ENCODE data around the gene AVPR2.

AVPR2 gene

GRCh38 chrX:153913211-153913610 lies 8.7 kb downstream of the AVPR2 start:
- no peak for TF ChIP-seq TOX (CRISPR knock-in tag; IDR thresholded peaks at IDR 0.05; ENCODE audit: borderline replicate concordance)
- no peak for TF ChIP-seq POU6F1 (CRISPR knock-in tag; IDR thresholded peaks at IDR 0.05; ENCODE audit: borderline replicate concordance, low read depth)
- no peak for TF ChIP-seq RARB (CRISPR knock-in tag; IDR thresholded peaks at IDR 0.05)
- no peak for TF ChIP-seq ZFP3 (CRISPR knock-in tag; IDR thresholded peaks at IDR 0.05)
- no peak for TF ChIP-seq ZFP30 (CRISPR knock-in tag; IDR thresholded peaks at IDR 0.05)
- TF ChIP-seq CREB5 (CRISPR knock-in tag; IDR thresholded peaks at IDR 0.05; ENCODE audit: low read depth) = no peak
- no peak for TF ChIP-seq ZC3H10 (CRISPR knock-in tag; IDR thresholded peaks at IDR 0.05)
- TF ChIP-seq PATZ1 (CRISPR knock-in tag; IDR thresholded peaks at IDR 0.05; ENCODE audit: borderline replicate concordance) = no peak
- ATAC-seq = no peak

GRCh38 chrX:153913701-153914100 lies 9.2 kb downstream of the AVPR2 start:
- TF ChIP-seq ARNTL (CRISPR knock-in tag; IDR thresholded peaks at IDR 0.05; ENCODE audit: borderline replicate concordance, low read depth) (no peak), TCF4 (CRISPR knock-in tag; IDR thresholded peaks at IDR 0.05; ENCODE audit: borderline replicate concordance) (no peak), ESRRG (CRISPR knock-in tag; IDR thresholded peaks at IDR 0.05) (no peak), POU6F1 (CRISPR knock-in tag; IDR thresholded peaks at IDR 0.05; ENCODE audit: borderline replicate concordance, low read depth) (no peak), ZFP3 (CRISPR knock-in tag; IDR thresholded peaks at IDR 0.05) (no peak), ZNF565 (CRISPR knock-in tag; conservative IDR thresholded peaks at IDR 0.05; ENCODE audit: low read depth) (no peak), ZC3H10 (CRISPR knock-in tag; IDR thresholded peaks at IDR 0.05) (no peak)
- ATAC-seq = no peak

- no peak for TF ChIP-seq ZFP3 (CRISPR knock-in tag; IDR thresholded peaks at IDR 0.05)
- TF ChIP-seq TCF4 (CRISPR knock-in tag; IDR thresholded peaks at IDR 0.05; ENCODE audit: borderline replicate concordance) = no peak
- no peak for TF ChIP-seq ZC3H10 (CRISPR knock-in tag; IDR thresholded peaks at IDR 0.05)
- TF ChIP-seq ZFP30 (CRISPR knock-in tag; IDR thresholded peaks at IDR 0.05) = no peak
- no peak for TF ChIP-seq ZNF8 (CRISPR knock-in tag; IDR thresholded peaks at IDR 0.05)
- TF ChIP-seq BACH2 (CRISPR knock-in tag; IDR thresholded peaks at IDR 0.05; ENCODE audit: borderline replicate concordance) = no peak
- TF ChIP-seq GLIS3 (CRISPR knock-in tag; IDR thresholded peaks at IDR 0.05) = no peak
- TF ChIP-seq RARB (CRISPR knock-in tag; IDR thresholded peaks at IDR 0.05) = no peak
- no peak for TF ChIP-seq ESRRG (CRISPR knock-in tag; IDR thresholded peaks at IDR 0.05)
- no peak for TF ChIP-seq CREB5 (CRISPR knock-in tag; IDR thresholded peaks at IDR 0.05; ENCODE audit: low read depth)
- TF ChIP-seq OSR1 (CRISPR knock-in tag; IDR thresholded peaks at IDR 0.05) = no peak
- TF ChIP-seq ZNF565 (CRISPR knock-in tag; conservative IDR thresholded peaks at IDR 0.05; ENCODE audit: low read depth) = no peak
- no peak for TF ChIP-seq CSRNP3 (CRISPR knock-in tag; IDR thresholded peaks at IDR 0.05)
- TF ChIP-seq CSDC2 (CRISPR knock-in tag; IDR thresholded peaks at IDR 0.05) = no peak
- no peak for TF ChIP-seq TOX (CRISPR knock-in tag; IDR thresholded peaks at IDR 0.05; ENCODE audit: borderline replicate concordance)
- no peak for TF ChIP-seq ZNF70 (CRISPR knock-in tag; IDR thresholded peaks at IDR 0.05)
- TF ChIP-seq TSHZ2 (CRISPR knock-in tag; IDR thresholded peaks at IDR 0.05) = no peak
- TF ChIP-seq ISL1 (CRISPR knock-in tag; IDR thresholded peaks at IDR 0.05) = no peak
- ATAC-seq = no peak
These were observed 13.4 kb downstream of the AVPR2 start for GRCh38 chrX:153917869-153918268.
